HG03457 (cell line): ENCODE measurements around the gene ERN1.

Source experiments
- ATAC-seq: cut with Tn5 transposase; IDR thresholded peaks from one replicate; pipeline ENCODE4 v1.9.1; 2021; ENCODE audit warnings: moderate number of reproducible peaks; ENCODE audit not compliant: unreplicated experiment

ERN1 gene

DNA sequence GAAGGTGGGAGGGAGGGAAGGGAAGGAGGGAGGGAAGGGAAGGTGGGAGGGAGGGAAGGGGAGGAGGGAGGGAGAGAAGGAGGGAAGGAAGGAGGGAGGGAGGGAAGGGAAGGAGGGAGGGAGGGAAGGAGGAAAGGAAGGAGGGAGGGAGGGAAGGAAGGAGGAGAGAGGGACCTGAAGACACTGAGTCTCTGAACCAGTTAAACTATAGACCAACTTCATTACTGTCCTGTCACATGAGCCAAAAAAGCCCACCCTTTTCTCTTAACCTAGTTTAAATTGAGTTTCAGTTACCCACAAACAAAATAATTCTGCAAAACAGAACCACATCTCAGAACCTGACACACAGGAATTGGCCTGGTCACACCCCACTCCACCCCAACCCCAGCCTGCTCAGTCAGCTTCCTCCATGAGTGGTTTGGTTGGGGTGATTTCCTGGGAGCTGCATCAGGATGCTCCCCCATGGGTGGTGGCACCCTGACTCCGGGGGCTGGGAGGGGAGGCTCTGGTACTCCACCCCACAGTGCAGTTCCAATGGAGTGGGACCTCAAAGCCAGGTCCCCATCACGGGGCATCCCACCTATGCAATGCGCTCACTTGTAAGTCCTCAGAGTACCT lies 136.5 kb downstream of the ERN1 start:
- no peak for ATAC-seq

GRCh38 chr17:63991611-63992010 lies 138.3 kb downstream of the ERN1 start:
- ATAC-seq: no peak

DNA sequence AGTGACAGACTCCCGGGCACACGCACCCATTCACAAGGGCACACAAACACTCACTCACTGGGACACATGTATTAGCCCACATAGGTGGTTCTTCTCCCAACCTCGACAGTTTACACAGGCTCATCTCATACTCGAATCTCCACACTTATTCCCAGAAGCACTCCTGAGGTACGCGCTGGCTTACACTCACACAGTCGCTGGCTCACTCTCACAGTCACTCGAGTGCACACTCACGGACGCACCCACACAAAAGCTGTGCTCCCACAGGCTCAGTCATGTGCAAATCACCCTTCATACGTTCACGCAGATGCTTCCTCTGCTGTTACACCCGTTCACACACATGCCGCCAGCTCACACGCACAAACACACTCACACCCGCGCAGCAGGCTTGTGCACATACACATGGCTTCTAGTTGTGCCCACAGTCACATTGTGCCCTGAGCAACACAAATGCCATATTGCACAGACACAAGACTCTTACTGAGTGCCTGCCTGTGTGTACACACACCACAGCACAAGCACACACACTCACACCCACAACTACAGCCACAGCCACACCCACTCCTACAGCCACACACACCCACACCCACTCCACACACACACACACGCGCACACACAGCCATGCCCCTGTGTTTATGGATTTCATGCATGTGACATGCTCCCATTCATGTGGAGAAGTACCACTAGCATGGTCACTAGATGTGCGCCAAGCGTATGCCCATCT lies 140.2 kb downstream of the ERN1 start:
- no peak for ATAC-seq
